Measurements from ENCODE around the gene CCDC194. TPM values are rescaled to one million over a fixed set of nuclear protein-coding genes. Genes with fewer than 3 reads are reported as not detected.
A peak's percentile ranks its signal among the peaks of the same experiment; 100 is the strongest.

CCDC194 gene
- total RNA-seq, 2 donors from 2014 or later, result not detected

DNA sequence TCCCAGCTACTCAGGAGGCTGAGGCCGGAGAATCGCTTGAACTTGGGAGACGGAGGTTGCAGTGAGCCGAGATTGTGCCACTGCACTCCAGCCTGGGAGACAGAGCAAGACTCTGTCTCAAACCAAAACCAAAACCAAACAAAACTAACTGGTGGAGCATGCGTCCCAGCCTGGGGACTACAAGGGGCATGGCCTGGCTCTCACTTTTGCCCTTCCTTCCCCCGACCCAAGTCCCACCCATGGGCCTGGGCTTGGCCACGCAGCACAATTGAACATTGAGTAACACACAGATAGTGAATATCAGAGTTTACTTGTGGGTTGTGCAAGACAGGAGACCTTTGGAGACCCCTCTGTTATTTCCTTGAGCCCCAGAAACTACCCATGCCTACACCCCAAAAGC, 41.2 kb upstream of the CCDC194 start:
- intact Hi-C loops (cut with DNase I), result no loop called here
- no peak for DNase-seq (ENCODE audit: low spot score)

GRCh38 chr19:17431417-17431816, 37.4 kb upstream of the CCDC194 start:
- TF ChIP-seq, protein P1, sequence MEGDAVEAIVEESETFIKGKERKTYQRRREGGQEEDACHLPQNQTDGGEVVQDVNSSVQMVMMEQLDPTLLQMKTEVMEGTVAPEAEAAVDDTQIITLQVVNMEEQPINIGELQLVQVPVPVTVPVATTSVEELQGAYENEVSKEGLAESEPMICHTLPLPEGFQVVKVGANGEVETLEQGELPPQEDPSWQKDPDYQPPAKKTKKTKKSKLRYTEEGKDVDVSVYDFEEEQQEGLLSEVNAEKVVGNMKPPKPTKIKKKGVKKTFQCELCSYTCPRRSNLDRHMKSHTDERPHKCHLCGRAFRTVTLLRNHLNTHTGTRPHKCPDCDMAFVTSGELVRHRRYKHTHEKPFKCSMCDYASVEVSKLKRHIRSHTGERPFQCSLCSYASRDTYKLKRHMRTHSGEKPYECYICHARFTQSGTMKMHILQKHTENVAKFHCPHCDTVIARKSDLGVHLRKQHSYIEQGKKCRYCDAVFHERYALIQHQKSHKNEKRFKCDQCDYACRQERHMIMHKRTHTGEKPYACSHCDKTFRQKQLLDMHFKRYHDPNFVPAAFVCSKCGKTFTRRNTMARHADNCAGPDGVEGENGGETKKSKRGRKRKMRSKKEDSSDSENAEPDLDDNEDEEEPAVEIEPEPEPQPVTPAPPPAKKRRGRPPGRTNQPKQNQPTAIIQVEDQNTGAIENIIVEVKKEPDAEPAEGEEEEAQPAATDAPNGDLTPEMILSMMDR (IDR thresholded peaks at IDR 0.05), result no peak
- no peak for TF ChIP-seq POLR2AphosphoS5 (IDR thresholded peaks at IDR 0.05)
- TF ChIP-seq POLR2A (IDR thresholded peaks at IDR 0.05), result no peak
- intact Hi-C loops (cut with DNase I), result no loop called here
- WGBS, result 96% methylated on average over 7 of the region's 7 CpGs
- H3K27me3 ChIP-seq (replicated peaks; ENCODE audit: insufficient read depth), result no peaks in the 10 kb centered on the region
- H3K4me1 ChIP-seq (replicated peaks), result no peaks in the 10 kb centered on the region
- no peaks in the 10 kb centered on the region for H3K36me3 ChIP-seq
- no peak overlapping the region for H3K27ac ChIP-seq
- DNase-seq (ENCODE audit: low spot score), result no peak
- no peaks in the 10 kb centered on the region for H3K9me3 ChIP-seq
- no peak overlapping the region for H3K4me3 ChIP-seq

More for the DNA sequence above, 41.2 kb upstream of the CCDC194 start:
- no peaks in the 10 kb centered on the region for H3K4me1 ChIP-seq (replicated peaks)
- H3K27me3 ChIP-seq (replicated peaks; ENCODE audit: insufficient read depth), result no peaks in the 10 kb centered on the region
- no peak overlapping the region for H3K27ac ChIP-seq
- WGBS, result 87% methylated on average over 7 of the region's 7 CpGs
- TF ChIP-seq, protein P1 (IDR thresholded peaks at IDR 0.05), result no peak
- TF ChIP-seq POLR2AphosphoS5 (IDR thresholded peaks at IDR 0.05) (no peak), POLR2A (IDR thresholded peaks at IDR 0.05) (no peak)
- H3K9me3 ChIP-seq, result no peaks in the 10 kb centered on the region
- H3K4me3 ChIP-seq, result no peak overlapping the region
- H3K36me3 ChIP-seq, result no peaks in the 10 kb centered on the region

DNA sequence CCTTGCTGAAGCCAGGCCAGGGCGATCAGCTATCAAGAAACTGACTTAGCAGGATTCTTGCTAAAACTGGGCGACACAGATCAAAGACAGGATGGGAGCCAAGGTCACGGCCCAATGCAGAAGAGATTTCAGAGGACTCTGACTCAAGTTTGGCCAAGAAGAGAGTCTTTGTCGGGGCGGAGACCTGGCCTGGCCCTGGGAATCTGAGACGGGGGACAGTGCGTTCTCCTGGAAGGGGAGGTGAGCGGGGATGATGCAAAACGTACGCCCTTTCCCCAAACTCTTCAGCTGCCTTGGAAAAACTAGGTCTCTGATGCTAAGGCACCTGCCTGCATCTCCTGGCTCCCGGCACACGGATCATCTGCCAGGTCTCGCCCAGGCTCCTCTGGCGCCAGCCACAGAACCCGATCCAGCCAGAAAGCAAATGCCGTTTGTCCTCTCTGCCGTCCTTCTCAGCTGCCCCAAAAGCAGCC, 35.7 kb upstream of the CCDC194 start:
- WGBS, result 4% methylated on average over 17 of the region's 17 CpGs
- peak overlapping the region in 1 of 2 donors; percentile 42 for H3K27ac ChIP-seq
- TF ChIP-seq POLR2A (IDR thresholded peaks at IDR 0.05) (no peak), POLR2AphosphoS5 (IDR thresholded peaks at IDR 0.05) (no peak)
- TF ChIP-seq, protein P1 (IDR thresholded peaks at IDR 0.05), result no peak
- no peaks in the 10 kb centered on the region for H3K36me3 ChIP-seq
- no peak overlapping the region for H3K4me3 ChIP-seq
- intact Hi-C loops (cut with DNase I), result no loop called here
- no peaks in the 10 kb centered on the region for H3K4me1 ChIP-seq (replicated peaks)
- no peak for DNase-seq (ENCODE audit: low spot score)
- H3K27me3 ChIP-seq (replicated peaks; ENCODE audit: insufficient read depth), result no peaks in the 10 kb centered on the region
- no peaks in the 10 kb centered on the region for H3K9me3 ChIP-seq

- 36% methylated on average over 27 of the region's 27 CpGs for WGBS
- no peak for DNase-seq (ENCODE audit: low spot score)
- Histone ChIP-seq H3K4me3 (no peak overlapping the region), H3K27me3 (replicated peaks; ENCODE audit: insufficient read depth) (no peaks in the 10 kb centered on the region), H3K4me1 (replicated peaks) (peaks cover 5% of the 10 kb centered on the region), H3K27ac (no peak overlapping the region), H3K36me3 (no peaks in the 10 kb centered on the region), H3K9me3 (no peaks in the 10 kb centered on the region)
- TF ChIP-seq POLR2AphosphoS5 (IDR thresholded peaks at IDR 0.05) (no peak), POLR2A (IDR thresholded peaks at IDR 0.05) (no peak)
- TF ChIP-seq, protein P1 (IDR thresholded peaks at IDR 0.05), result peak in 2 of 4 experiments; percentile 8 to 36
- intact Hi-C loops (cut with DNase I), result no loop called here
Observed at GRCh38 chr19:17424743-17425365, 30.9 kb upstream of the CCDC194 start.
